GM12878 (cell line): ENCODE measurements around the gene GABPB2. TPM values are rescaled to one million over a fixed set of nuclear protein-coding genes. Genes with fewer than 3 reads are reported as not detected.

Source experiments
- BACH1 ChIP-seq: fragments of 450-650 bp; IDR thresholded peaks from 2 replicates; pipeline ENCODE4 v1.6.1; 2017; ENCODE audit warnings: mild to moderate bottlenecking, borderline replicate concordance
- BRCA1 ChIP-seq: IDR thresholded peaks from 2 replicates; pipeline ENCODE4 v1.6.1; 2011; ENCODE audit warnings: low read depth, low read length, improper control_type of control experiment
- CBX5 ChIP-seq: sonication (generic); IDR thresholded peaks from 2 replicates; pipeline ENCODE4 v1.6.1; 2016; ENCODE audit warnings: low read depth, moderate library complexity, mild to moderate bottlenecking, inconsistent platforms
- CHD2 ChIP-seq: IDR thresholded peaks from 2 replicates; pipeline ENCODE4 v1.6.1; 2011; ENCODE audit warnings: low read depth, low read length, improper control_type of control experiment, borderline replicate concordance
- CREM ChIP-seq: IDR thresholded peaks from 2 replicates; pipeline ENCODE4 v1.6.1; 2014; ENCODE audit warnings: antibody characterized with exemption, low read depth
- EGR1 ChIP-seq, 2 experiments: IDR thresholded peaks; 1 replicate in 1 of 2; 2 replicates in 1 of 2; pipeline ENCODE4 v1.6.1; 2011 to 2012; ENCODE audit warnings: low read depth in 2 of 2, low read length in 2 of 2, borderline replicate concordance in 1 of 2, mild to moderate bottlenecking in 1 of 2, moderate library complexity in 1 of 2
- EP300 ChIP-seq, 2 experiments: fragments of 150-350 bp in 1 of 2; IDR thresholded peaks; 2 replicates each; pipeline ENCODE4 v1.6.1; 2011 to 2012; ENCODE audit warnings: low read depth in 2 of 2, low read length in 2 of 2, borderline replicate concordance in 1 of 2, improper control_type of control experiment in 1 of 2, inconsistent platforms in 1 of 2; ENCODE audit not compliant: control insufficient read depth in 1 of 2
- ESRRA ChIP-seq: IDR thresholded peaks from 2 replicates; pipeline ENCODE4 v1.6.1; 2012; ENCODE audit warnings: mild to moderate bottlenecking, low read length, improper control_type of control experiment
- GATAD2B ChIP-seq: fragments of 450-650 bp; conservative IDR thresholded peaks from 2 replicates; pipeline ENCODE4 v1.6.1; 2017; ENCODE audit warnings: low read depth, mild to moderate bottlenecking, moderate library complexity
- NFYA ChIP-seq: IDR thresholded peaks from 2 replicates; pipeline ENCODE4 v1.6.1; 2011; ENCODE audit warnings: low read depth, mild to moderate bottlenecking, low read length, improper control_type of control experiment, borderline replicate concordance
- NFYB ChIP-seq: IDR thresholded peaks from 2 replicates; pipeline ENCODE4 v1.6.1; 2011; ENCODE audit warnings: low read depth, mild to moderate bottlenecking, low read length, improper control_type of control experiment, moderate library complexity; ENCODE audit not compliant: insufficient read depth
- NRF1 ChIP-seq: conservative IDR thresholded peaks from 2 replicates; pipeline ENCODE4 v1.6.1; 2011; ENCODE audit warnings: mild to moderate bottlenecking, low read depth, low read length, improper control_type of control experiment
- PML ChIP-seq: IDR thresholded peaks from 2 replicates; pipeline ENCODE4 v1.6.1; 2012; ENCODE audit warnings: low read length, inconsistent platforms
- POLR2A ChIP-seq: IDR thresholded peaks from 2 replicates; pipeline ENCODE4 v1.6.1; 2011; ENCODE audit warnings: low read depth, mild to moderate bottlenecking, low read length
- RAD21 ChIP-seq: IDR thresholded peaks from 2 replicates; pipeline ENCODE4 v1.6.1; 2011; ENCODE audit warnings: mild to moderate bottlenecking, low read depth, low read length, moderate library complexity; ENCODE audit not compliant: insufficient read depth
- TAF1 ChIP-seq: IDR thresholded peaks from 2 replicates; pipeline ENCODE4 v1.6.1; 2011; ENCODE audit warnings: mild to moderate bottlenecking, low read depth, low read length, borderline replicate concordance
- polyA plus RNA-seq, 11 experiments: library from polyadenylated mRNA; depleted of rRNA in 4 of 11; unstranded in 6 of 11; stranded (reverse) in 5 of 11; fragments of >200 nt; fragmentation: Nextera tagmentation in 4 of 11; fragmentation: Illumina TruSeq in 1 of 11; extraction: Ambion mirVana in 4 of 11; extraction: Trizol in 1 of 11; gene quantifications; 1 replicate in 1 of 11; 2 replicates in 10 of 11; pipeline versions ENCODE4 v1.2.1 to v1.2.3, GENCODE V29; 2011 to 2016; ENCODE audit warnings: inconsistent platforms in 2 of 11, missing spikeins in 2 of 11, low read depth in 1 of 11
- total RNA-seq, 4 experiments: library from RNA; depleted of rRNA in 3 of 4; stranded (reverse); fragments of >200 nt in 3 of 4; fragmentation: Illumina TruSeq in 1 of 4; extraction: Trizol in 1 of 4; gene quantifications; 2 replicates each; pipeline versions ENCODE4 v1.2.1 to v1.2.3, GENCODE V29; 2013 to 2021
- TF ChIP-seq, protein P1 (sequence below): fragments of 450-650 bp; formaldehyde crosslinking; IDR thresholded peaks from 2 replicates; pipeline ENCODE4 v1.4.0; 2022; ENCODE audit warnings: mild to moderate bottlenecking, moderate library complexity
- TF ChIP-seq, protein P2 (sequence below): IDR thresholded peaks from 2 replicates; pipeline ENCODE4 v1.6.1; 2012; ENCODE audit warnings: low read depth, low read length, improper control_type of control experiment
- TF ChIP-seq, protein P3 (sequence below): IDR thresholded peaks from 2 replicates; pipeline ENCODE4 v1.6.1; 2011; ENCODE audit warnings: borderline replicate concordance, low read depth, mild to moderate bottlenecking, moderate library complexity, low read length; ENCODE audit not compliant: insufficient read depth, poor library complexity, severe bottlenecking

Gene GABPB2
- total and polyA plus RNA-seq, 10 of the 15 experiments (the other 5 are each of a cell fraction or from before 2014, with no cell fraction given) = 2.3 to 10.5 (median 6.9) TPM

- no peak for TF ChIP-seq RAD21
- no peak for TF ChIP-seq BRCA1
- 0 out of 2 replicates have a peak, but pooled peaks have one; percentile 47 for TF ChIP-seq BACH1
- TF ChIP-seq NRF1 = peak; percentile 40
- TF ChIP-seq POLR2A = peak; percentile 62
- TF ChIP-seq, protein P1, sequence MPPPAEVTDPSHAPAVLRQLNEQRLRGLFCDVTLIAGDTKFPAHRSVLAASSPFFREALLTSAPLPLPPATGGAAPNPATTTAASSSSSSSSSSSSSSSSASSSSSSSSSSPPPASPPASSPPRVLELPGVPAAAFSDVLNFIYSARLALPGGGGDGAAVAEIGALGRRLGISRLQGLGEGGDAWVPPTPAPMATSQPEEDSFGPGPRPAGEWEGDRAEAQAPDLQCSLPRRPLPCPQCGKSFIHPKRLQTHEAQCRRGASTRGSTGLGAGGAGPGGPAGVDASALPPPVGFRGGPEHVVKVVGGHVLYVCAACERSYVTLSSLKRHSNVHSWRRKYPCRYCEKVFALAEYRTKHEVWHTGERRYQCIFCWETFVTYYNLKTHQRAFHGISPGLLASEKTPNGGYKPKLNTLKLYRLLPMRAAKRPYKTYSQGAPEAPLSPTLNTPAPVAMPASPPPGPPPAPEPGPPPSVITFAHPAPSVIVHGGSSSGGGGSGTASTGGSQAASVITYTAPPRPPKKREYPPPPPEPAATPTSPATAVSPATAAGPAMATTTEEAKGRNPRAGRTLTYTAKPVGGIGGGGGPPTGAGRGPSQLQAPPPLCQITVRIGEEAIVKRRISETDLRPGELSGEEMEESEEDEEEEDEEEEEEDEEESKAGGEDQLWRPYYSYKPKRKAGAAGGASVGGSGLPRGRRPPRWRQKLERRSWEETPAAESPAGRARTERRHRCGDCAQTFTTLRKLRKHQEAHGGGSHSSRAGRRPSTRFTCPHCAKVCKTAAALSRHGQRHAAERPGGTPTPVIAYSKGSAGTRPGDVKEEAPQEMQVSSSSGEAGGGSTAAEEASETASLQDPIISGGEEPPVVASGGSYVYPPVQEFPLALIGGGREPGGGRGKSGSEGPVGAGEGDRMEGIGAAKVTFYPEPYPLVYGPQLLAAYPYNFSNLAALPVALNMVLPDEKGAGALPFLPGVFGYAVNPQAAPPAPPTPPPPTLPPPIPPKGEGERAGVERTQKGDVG (CRISPR knock-in tag) = no peak
- TF ChIP-seq TAF1 = peak; percentile 30; the same call in 1 of the 2 replicates
- TF ChIP-seq NFYA = no peak
- no peak; the same call in 1 of the 2 replicates for TF ChIP-seq PML
- TF ChIP-seq, protein P2, sequence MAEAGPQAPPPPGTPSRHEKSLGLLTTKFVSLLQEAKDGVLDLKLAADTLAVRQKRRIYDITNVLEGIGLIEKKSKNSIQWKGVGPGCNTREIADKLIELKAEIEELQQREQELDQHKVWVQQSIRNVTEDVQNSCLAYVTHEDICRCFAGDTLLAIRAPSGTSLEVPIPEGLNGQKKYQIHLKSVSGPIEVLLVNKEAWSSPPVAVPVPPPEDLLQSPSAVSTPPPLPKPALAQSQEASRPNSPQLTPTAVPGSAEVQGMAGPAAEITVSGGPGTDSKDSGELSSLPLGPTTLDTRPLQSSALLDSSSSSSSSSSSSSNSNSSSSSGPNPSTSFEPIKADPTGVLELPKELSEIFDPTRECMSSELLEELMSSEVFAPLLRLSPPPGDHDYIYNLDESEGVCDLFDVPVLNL = peak; percentile 54; the same call in 1 of the 2 replicates
- no peak for TF ChIP-seq NFYB
- TF ChIP-seq EGR1 (IDR thresholded peaks at IDR 0.05; ENCODE audit: borderline replicate concordance in 1 of 2, low read depth in 2 of 2, low read length in 2 of 2) = no peak
- 0 out of 2 replicates have a peak, but pooled peaks have one; percentile 22 for TF ChIP-seq GATAD2B
- TF ChIP-seq CHD2 = peak; percentile 70; the same call in 1 of the 2 replicates
- TF ChIP-seq CBX5 = no peak
- TF ChIP-seq ESRRA = 0 out of 2 replicates have a peak, but pooled peaks have one; percentile 40
- no peak for TF ChIP-seq EP300 (IDR thresholded peaks at IDR 0.05; ENCODE audit: borderline replicate concordance in 1 of 2, control insufficient read depth in 1 of 2, low read depth in 2 of 2, low read length in 2 of 2)
- TF ChIP-seq, protein P3, sequence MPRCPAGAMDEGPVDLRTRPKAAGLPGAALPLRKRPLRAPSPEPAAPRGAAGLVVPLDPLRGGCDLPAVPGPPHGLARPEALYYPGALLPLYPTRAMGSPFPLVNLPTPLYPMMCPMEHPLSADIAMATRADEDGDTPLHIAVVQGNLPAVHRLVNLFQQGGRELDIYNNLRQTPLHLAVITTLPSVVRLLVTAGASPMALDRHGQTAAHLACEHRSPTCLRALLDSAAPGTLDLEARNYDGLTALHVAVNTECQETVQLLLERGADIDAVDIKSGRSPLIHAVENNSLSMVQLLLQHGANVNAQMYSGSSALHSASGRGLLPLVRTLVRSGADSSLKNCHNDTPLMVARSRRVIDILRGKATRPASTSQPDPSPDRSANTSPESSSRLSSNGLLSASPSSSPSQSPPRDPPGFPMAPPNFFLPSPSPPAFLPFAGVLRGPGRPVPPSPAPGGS = no peak
- 0 out of 2 replicates have a peak, but pooled peaks have one; percentile 4 for TF ChIP-seq CREM
Measured at GRCh38 chr1:151047591-151047924, 23.0 kb upstream of the GABPB2 start, which contains the start of gene C1orf56 (continued).
